Heart left ventricle (tissue), 16 donors: ENCODE data around the gene PPP2R2D. TPM values are rescaled to one million over a fixed set of nuclear protein-coding genes. Genes with fewer than 3 reads are reported as not detected.

ENCODE experiments used
- ATAC-seq, 4 donors: fragments of 200-7000 bp; cut with Tn5 transposase; one replicate each; pipeline ENCODE4 v1.9.1; 2020 to 2022; ENCODE audit warnings: moderate library complexity in 4 of 4, mild to moderate bottlenecking in 3 of 4, moderate number of reproducible peaks in 1 of 4
- DNase-seq, 5 donors: peaks; one replicate each; pipeline ENCODE4 v3.0.0-alpha.2; 2020
- H3K27ac ChIP-seq, 12 donors: fragments of 200-600 bp; sonication (generic) in 4 of 12; one replicate each; pipeline versions ENCODE4 v1.5.0 to v1.8.0; 2016 to 2022; ENCODE audit warnings: mild to moderate bottlenecking in 2 of 12
- H3K27me3 ChIP-seq, 9 donors: fragments of 200-600 bp; sonication (generic) in 2 of 9; one replicate each; pipeline versions ENCODE4 v1.5.1 to v1.8.0; 2016 to 2022; ENCODE audit warnings: mild to moderate bottlenecking in 3 of 9
- H3K36me3 ChIP-seq, 9 donors: fragments of 200-600 bp; sonication (generic) in 2 of 9; one replicate each; pipeline versions ENCODE4 v1.5.0 to v1.8.0; 2018 to 2022; ENCODE audit warnings: mild to moderate bottlenecking in 2 of 9
- H3K4me1 ChIP-seq, 12 donors: fragments of 200-600 bp; sonication (generic) in 4 of 12; one replicate each; pipeline versions ENCODE4 v1.5.0 to v1.8.0; 2016 to 2022; ENCODE audit warnings: mild to moderate bottlenecking in 3 of 12
- H3K4me3 ChIP-seq, 12 donors: fragments of 200-600 bp; sonication (generic) in 4 of 12; one replicate each; pipeline versions ENCODE4 v1.5.0 to v1.8.0; 2017 to 2022; ENCODE audit warnings: mild to moderate bottlenecking in 9 of 12, moderate library complexity in 4 of 12
- H3K9me3 ChIP-seq, 12 donors: fragments of 200-600 bp; sonication (generic) in 4 of 12; one replicate each; pipeline versions ENCODE4 v1.5.0 to v1.8.0; 2016 to 2022; ENCODE audit warnings: mild to moderate bottlenecking in 1 of 12
- POLR2A ChIP-seq, 2 donors: fragments of 450-650 bp; IDR thresholded peaks; one replicate each; pipeline ENCODE4 v1.6.1; 2017; ENCODE audit warnings: antibody characterized with exemption in 2 of 2, mild to moderate bottlenecking in 2 of 2, moderate library complexity in 2 of 2
- WGBS, 4 donors: extraction: QIAGEN DNeasy Blood & Tissue Kit in 2 of 4; methylation state at CpG; one replicate each; pipeline versions ENCODE4 v1.1.5 to v1.1.7; 2013 to 2018; 5-methylcytosine and 5-hydroxymethylcytosine counted together
- intact Hi-C, 10 donors: fragments of 100-400 bp; cut with DNase I; formaldehyde crosslinking; loops; one replicate each; pipeline versions ENCODE4 v1.11.1 to v1.14.2; 2022
- polyA plus RNA-seq, 2 donors: library from polyadenylated mRNA; stranded (reverse); fragments of 200-250 nt; gene quantifications; one replicate each; pipeline ENCODE4 v1.2.3, GENCODE V29; 2013
- total RNA-seq, 9 donors: library from RNA; depleted of rRNA in 2 of 9; stranded (reverse); fragments of >200 nt in 2 of 9; fragmentation: NEBNext Ultra II Directional in 3 of 9; extraction: Animal tissue kit (Norgen Biotek cat#: 25700) in 3 of 9; gene quantifications; one replicate each; pipeline versions ENCODE4 v1.1.0 to v1.2.4, GENCODE V29; 2016 to 2023
- TF ChIP-seq, protein P1 (sequence below), 12 donors: fragments of 200-600 bp; sonication (generic) in 4 of 12; IDR thresholded peaks; one replicate each; pipeline versions ENCODE4 v1.5.0 to v1.8.0; 2018 to 2022; ENCODE audit warnings: antibody characterized with exemption in 12 of 12, mild to moderate bottlenecking in 5 of 12
- donor health status: ischemic (EF 13 %, LVEDD 7.1; RV severe dilation, severe dysfunction).
- donor health status: healthy with polysubstance abuse.
- donor health status: DM: no; HTN: yes; CAD: no.
- donor health status: DM: no; HTN: no; CAD: no.
- donor health status: ischemic (EF 25% LVEDD 6.9; RV normal size, moderate dysfunction).
- donor health status: ischemic (EF 25% LVEDD 5.7; RV mildly dilated, moderate dysfunction).
- donor health status: healthy.
- donor health status: DM: yes; HTN: yes; CAD: no.
- donor health status: ischemic (EF 35%, LVEDD 5.7; RV mildly dilated, moderate dysfunction).
- donor health status: nonischemic (EF 11% LVEDD 7.7; RV severe dilation, severe dysfunction).
- donor health status: DM: yes; HTN: yes; CAD: no.
- donor health status: PGD.
- donor health status: ischemic (EF 29% LVEDD 5.4; RV normal size, mild dysfunction).
- donor health status: nonischemic (EF 23%, LVEDD 6.1; RV moderate dilation, normal function).

PPP2R2D gene
- total and polyA plus RNA-seq, 11 donors = 29.4 to 43.4 (median 36.4) TPM

- TF ChIP-seq POLR2A (IDR thresholded peaks at IDR 0.05) = no peak
- TF ChIP-seq, protein P1, sequence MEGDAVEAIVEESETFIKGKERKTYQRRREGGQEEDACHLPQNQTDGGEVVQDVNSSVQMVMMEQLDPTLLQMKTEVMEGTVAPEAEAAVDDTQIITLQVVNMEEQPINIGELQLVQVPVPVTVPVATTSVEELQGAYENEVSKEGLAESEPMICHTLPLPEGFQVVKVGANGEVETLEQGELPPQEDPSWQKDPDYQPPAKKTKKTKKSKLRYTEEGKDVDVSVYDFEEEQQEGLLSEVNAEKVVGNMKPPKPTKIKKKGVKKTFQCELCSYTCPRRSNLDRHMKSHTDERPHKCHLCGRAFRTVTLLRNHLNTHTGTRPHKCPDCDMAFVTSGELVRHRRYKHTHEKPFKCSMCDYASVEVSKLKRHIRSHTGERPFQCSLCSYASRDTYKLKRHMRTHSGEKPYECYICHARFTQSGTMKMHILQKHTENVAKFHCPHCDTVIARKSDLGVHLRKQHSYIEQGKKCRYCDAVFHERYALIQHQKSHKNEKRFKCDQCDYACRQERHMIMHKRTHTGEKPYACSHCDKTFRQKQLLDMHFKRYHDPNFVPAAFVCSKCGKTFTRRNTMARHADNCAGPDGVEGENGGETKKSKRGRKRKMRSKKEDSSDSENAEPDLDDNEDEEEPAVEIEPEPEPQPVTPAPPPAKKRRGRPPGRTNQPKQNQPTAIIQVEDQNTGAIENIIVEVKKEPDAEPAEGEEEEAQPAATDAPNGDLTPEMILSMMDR (IDR thresholded peaks at IDR 0.05) = no peak
- H3K27ac ChIP-seq = no peak overlapping the region
These were observed 42.7 kb upstream of the PPP2R2D start for GRCh38 chr10:131858118-131858515.

GRCh38 chr10:131858583-131859340 is 42.0 kb upstream of the PPP2R2D start:
- peak in 2 of 5 donors; percentile 1 to 10 for DNase-seq
- 86 to 90% (median 88%) methylated on average over 35 of the region's 35 CpGs for WGBS, 4 donors
- Histone ChIP-seq H3K9me3 (no peaks in the 10 kb centered on the region), H3K27ac (no peak overlapping the region), H3K4me3 (no peak overlapping the region), H3K36me3 (no peaks in the 10 kb centered on the region), H3K27me3 (peaks cover 5 to 71% (median 16%) of the 10 kb centered on the region in 9 donors), H3K4me1 (no peaks in the 10 kb centered on the region)
- no peak for TF ChIP-seq POLR2A (IDR thresholded peaks at IDR 0.05)
- TF ChIP-seq, protein P1 (IDR thresholded peaks at IDR 0.05) = no peak
- intact Hi-C loops = no loop called here
- ATAC-seq = no peak

More at GRCh38 chr10:131858118-131858515, 42.7 kb upstream of the PPP2R2D start:
- no peak overlapping the region for H3K4me3 ChIP-seq
- DNase-seq = peak in 2 of 5 donors; percentile 3 to 8
- no peaks in the 10 kb centered on the region for H3K4me1 ChIP-seq
- H3K36me3 ChIP-seq = no peaks in the 10 kb centered on the region
- H3K9me3 ChIP-seq = no peaks in the 10 kb centered on the region
- ATAC-seq = no peak
- 56 to 65% (median 61%) methylated on average over 11 of the region's 11 CpGs for WGBS, 4 donors
- intact Hi-C loops = no loop called here
- peaks cover 5 to 73% (median 16%) of the 10 kb centered on the region in 9 donors for H3K27me3 ChIP-seq

- Histone ChIP-seq H3K27me3 (peaks cover 5 to 71% (median 16%) of the 10 kb centered on the region in 9 donors), H3K4me3 (no peak overlapping the region), H3K4me1 (no peaks in the 10 kb centered on the region), H3K36me3 (no peaks in the 10 kb centered on the region), H3K9me3 (no peaks in the 10 kb centered on the region), H3K27ac (no peak overlapping the region)
- intact Hi-C loops = no loop called here
- ATAC-seq (no peak), DNase-seq (peak in 2 of 5 donors; percentile 3 to 8)
- TF ChIP-seq, protein P1 (IDR thresholded peaks at IDR 0.05) = no peak
- no peak for TF ChIP-seq POLR2A (IDR thresholded peaks at IDR 0.05)
- WGBS, 4 donors = 74 to 76% (median 75%) methylated on average over 9 of the region's 9 CpGs
These were observed 41.3 kb upstream of the PPP2R2D start for GRCh38 chr10:131859341-131860020.

GRCh38 chr10:131860311-131860710 is 40.5 kb upstream of the PPP2R2D start:
- no peak overlapping the region for H3K27ac ChIP-seq
- TF ChIP-seq POLR2A (IDR thresholded peaks at IDR 0.05) = no peak
- TF ChIP-seq, protein P1 (IDR thresholded peaks at IDR 0.05) = no peak
- no peaks in the 10 kb centered on the region for H3K36me3 ChIP-seq
- no peak overlapping the region for H3K4me3 ChIP-seq
- no peak for ATAC-seq
- H3K4me1 ChIP-seq = no peaks in the 10 kb centered on the region
- peaks cover 5 to 70% (median 16%) of the 10 kb centered on the region in 9 donors for H3K27me3 ChIP-seq
- DNase-seq = peak in 1 of 5 donors; percentile 8
- H3K9me3 ChIP-seq = no peaks in the 10 kb centered on the region
- 38 to 44% (median 40%) methylated on average over 7 of the region's 7 CpGs for WGBS, 4 donors
- intact Hi-C loops = no loop called here
